Lower leg skin (tissue), 3 donors: ENCODE results near the gene MYOF.

Experiments
- POLR2A ChIP-seq, 2 donors: fragments of 450-650 bp; IDR thresholded peaks; one replicate each; pipeline ENCODE4 v1.6.1; 2016 to 2017; ENCODE audit warnings: antibody characterized with exemption in 2 of 2, mild to moderate bottlenecking in 1 of 2, moderate library complexity in 1 of 2
- TF ChIP-seq, protein P1 (sequence below), 3 donors: fragments of 450-650 bp; IDR thresholded peaks; one replicate each; pipeline ENCODE4 v1.5.1; 2016; ENCODE audit warnings: antibody characterized with exemption in 3 of 3, mild to moderate bottlenecking in 3 of 3, moderate library complexity in 2 of 3

DNA sequence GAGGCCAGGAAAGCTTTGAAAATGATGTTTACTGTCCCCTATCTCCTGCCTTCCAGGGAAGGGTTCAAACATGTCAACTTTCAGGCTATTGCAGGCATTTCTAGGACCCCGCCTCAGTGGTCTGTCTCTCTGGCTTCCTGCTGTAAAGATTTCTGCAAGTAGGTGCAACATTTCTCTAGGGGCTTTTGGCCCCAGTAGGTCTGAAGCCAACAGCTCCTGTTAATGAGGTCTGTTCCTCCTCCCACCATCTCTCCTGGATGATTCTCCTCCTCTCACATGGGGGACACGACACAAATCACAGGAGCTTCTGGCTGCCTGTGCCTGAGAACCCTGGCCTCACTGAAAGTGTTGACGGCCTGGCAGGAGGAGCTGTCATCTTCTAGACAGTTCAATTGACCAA is 214.1 kb downstream of the MYOF start:
- TF ChIP-seq, protein P1, sequence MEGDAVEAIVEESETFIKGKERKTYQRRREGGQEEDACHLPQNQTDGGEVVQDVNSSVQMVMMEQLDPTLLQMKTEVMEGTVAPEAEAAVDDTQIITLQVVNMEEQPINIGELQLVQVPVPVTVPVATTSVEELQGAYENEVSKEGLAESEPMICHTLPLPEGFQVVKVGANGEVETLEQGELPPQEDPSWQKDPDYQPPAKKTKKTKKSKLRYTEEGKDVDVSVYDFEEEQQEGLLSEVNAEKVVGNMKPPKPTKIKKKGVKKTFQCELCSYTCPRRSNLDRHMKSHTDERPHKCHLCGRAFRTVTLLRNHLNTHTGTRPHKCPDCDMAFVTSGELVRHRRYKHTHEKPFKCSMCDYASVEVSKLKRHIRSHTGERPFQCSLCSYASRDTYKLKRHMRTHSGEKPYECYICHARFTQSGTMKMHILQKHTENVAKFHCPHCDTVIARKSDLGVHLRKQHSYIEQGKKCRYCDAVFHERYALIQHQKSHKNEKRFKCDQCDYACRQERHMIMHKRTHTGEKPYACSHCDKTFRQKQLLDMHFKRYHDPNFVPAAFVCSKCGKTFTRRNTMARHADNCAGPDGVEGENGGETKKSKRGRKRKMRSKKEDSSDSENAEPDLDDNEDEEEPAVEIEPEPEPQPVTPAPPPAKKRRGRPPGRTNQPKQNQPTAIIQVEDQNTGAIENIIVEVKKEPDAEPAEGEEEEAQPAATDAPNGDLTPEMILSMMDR (IDR thresholded peaks at IDR 0.05): no peak
- TF ChIP-seq POLR2A (IDR thresholded peaks at IDR 0.05): no peak
